C4-2B (cell line): ENCODE measurements around the gene DYNC2LI1.

Experiments used
- ZFX ChIP-seq: fragments of 450-650 bp; IDR thresholded peaks from 2 replicates; pipeline ENCODE4 v1.6.1; 2017
- TF ChIP-seq, protein P1 (sequence below): fragments of 450-650 bp; conservative IDR thresholded peaks from 2 replicates; pipeline ENCODE4 v1.5.1; 2017; ENCODE audit warnings: mild to moderate bottlenecking

DNA sequence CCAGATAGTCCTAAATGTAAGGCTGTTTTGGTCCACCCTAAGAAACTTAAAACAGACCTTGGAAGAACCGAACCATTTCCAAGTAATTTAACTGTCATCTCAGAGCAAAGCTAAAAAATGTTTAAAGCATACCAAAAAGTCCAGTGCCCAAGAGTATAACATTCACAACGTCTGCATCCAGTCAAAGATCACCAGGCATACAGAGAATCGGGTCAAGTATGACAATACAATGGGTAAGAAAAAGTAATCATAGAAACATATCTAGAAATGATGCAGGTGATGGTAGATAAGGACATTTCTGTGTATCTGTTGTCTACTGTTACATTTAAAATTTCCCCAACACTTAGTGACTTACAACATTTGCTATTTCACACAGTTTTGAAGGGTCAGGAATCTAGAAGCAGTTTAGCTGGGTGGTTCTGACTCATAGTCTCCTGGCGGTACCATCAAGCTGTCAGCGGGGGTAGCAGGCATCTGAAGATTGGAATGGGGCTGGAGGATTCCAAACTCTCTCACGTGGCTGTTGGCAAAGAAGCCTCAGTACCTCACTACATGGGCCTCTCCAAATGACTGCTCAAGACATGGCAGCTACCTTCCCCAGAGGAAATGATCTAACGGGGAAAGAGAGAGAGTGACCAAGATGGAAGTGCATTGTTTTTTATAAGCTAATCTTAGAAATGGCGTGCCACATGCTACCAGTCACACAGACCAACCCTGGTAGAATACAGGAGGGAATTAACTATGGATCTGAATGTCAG is 36.6 kb upstream of the DYNC2LI1 start:
- TF ChIP-seq, protein P1, sequence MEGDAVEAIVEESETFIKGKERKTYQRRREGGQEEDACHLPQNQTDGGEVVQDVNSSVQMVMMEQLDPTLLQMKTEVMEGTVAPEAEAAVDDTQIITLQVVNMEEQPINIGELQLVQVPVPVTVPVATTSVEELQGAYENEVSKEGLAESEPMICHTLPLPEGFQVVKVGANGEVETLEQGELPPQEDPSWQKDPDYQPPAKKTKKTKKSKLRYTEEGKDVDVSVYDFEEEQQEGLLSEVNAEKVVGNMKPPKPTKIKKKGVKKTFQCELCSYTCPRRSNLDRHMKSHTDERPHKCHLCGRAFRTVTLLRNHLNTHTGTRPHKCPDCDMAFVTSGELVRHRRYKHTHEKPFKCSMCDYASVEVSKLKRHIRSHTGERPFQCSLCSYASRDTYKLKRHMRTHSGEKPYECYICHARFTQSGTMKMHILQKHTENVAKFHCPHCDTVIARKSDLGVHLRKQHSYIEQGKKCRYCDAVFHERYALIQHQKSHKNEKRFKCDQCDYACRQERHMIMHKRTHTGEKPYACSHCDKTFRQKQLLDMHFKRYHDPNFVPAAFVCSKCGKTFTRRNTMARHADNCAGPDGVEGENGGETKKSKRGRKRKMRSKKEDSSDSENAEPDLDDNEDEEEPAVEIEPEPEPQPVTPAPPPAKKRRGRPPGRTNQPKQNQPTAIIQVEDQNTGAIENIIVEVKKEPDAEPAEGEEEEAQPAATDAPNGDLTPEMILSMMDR: no peak
- TF ChIP-seq ZFX: no peak
